ENCODE results near the gene HAUS3. TPM values are rescaled to one million over a fixed set of nuclear protein-coding genes. Genes with fewer than 3 reads are reported as not detected.

Gene HAUS3
- total and polyA plus RNA-seq, 2 of the 8 experiments (the other 6 are each of a cell fraction or from before 2014, with no cell fraction given): 3.2 to 14.8 TPM

DNA sequence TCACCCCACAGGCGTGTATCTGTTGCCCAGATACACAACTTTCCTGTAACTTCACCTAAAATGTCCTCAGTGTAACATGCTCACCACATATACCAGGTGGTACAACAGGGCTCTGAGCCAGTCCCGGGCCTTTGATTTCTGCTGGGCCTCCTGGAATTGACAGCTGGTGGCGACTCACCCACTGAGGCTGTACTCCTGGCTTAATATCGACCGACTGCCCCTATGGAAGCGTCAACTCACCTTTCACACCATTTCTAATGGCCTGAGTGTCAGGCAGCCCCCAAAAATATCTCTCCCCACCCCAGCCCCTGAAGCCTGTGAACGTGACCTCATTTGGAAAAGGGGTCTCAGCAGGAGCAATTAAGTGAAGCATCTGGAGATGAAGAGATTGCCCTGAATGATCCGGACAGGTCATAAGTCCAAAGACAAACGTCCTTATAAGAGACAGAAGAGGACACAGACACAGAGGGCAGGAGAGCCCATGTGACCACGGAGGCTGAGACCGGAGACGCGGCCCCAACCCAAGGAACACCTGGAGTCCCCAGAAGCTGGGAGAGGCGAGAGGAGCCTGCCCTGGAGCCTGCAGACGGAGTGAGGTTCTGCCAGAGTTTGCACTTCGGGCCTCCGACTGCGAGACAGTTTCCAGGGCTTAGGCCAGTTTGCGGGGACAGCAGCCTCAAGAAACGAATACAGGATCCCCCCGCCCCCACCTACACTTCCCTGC lies 32.6 kb upstream of the HAUS3 start (continued):
- TF ChIP-seq EZH2 (IDR thresholded peaks at IDR 0.05; ENCODE audit: low read depth, low read length, severe bottlenecking) (no peak), SAP30 (IDR thresholded peaks at IDR 0.05; ENCODE audit: insufficient read depth, insufficient replicate concordance, low read length) (no peak), KDM4A (IDR thresholded peaks at IDR 0.05; ENCODE audit: low read depth, low read length, severe bottlenecking) (no peak), TAF7 (optimal IDR thresholded peaks at IDR 0.05; ENCODE audit: borderline replicate concordance, low read depth, low read length) (no peak), SIN3A (conservative IDR thresholded peaks at IDR 0.05 in 1 of 2, IDR thresholded peaks at IDR 0.05 in 1 of 2; ENCODE audit: low read depth in 1 of 2, low read length in 2 of 2) (no peak)
